MM.1S (cell line): ENCODE results near the gene GNMT.

Experiments
- DNase-seq: peaks from one replicate; pipeline ENCODE4 v3.0.0-alpha.2; 2015
- H2AFZ ChIP-seq: fragments of 300-600 bp; sonication (generic); 2 replicates; pipeline ENCODE4 v1.6.0; 2016; ENCODE audit warnings: antibody characterized with exemption, low read length
- H3F3A ChIP-seq: fragments of 300-600 bp; sonication (generic); 2 replicates; pipeline ENCODE4 v1.6.1; 2016; ENCODE audit warnings: mild to moderate bottlenecking, antibody characterized with exemption, low read length, moderate library complexity, mixed read lengths; ENCODE audit not compliant: insufficient read depth
- H3K27ac ChIP-seq: fragments of 300-600 bp; sonication (generic); 2 replicates; pipeline ENCODE4 v1.5.1; 2016; ENCODE audit warnings: mild to moderate bottlenecking, low read length
- H3K27me3 ChIP-seq: fragments of 300-600 bp; sonication (generic); replicated peaks from 2 replicates; pipeline ENCODE4 v1.6.0; 2016; ENCODE audit warnings: low read length; ENCODE audit not compliant: insufficient read depth
- H3K36me3 ChIP-seq: fragments of 300-600 bp; sonication (generic); replicated peaks from 2 replicates; pipeline ENCODE4 v1.6.1; 2016; ENCODE audit warnings: mild to moderate bottlenecking, low read length, mixed read lengths; ENCODE audit not compliant: insufficient read depth
- H3K4me1 ChIP-seq: fragments of 300-600 bp; sonication (generic); 2 replicates; pipeline ENCODE4 v1.6.1; 2016; ENCODE audit warnings: low read length, mixed read lengths
- H3K4me2 ChIP-seq: fragments of 300-600 bp; sonication (generic); 2 replicates; pipeline ENCODE4 v1.6.0; 2016; ENCODE audit warnings: low read depth, low read length
- H3K4me3 ChIP-seq: fragments of 300-600 bp; sonication (generic); 2 replicates; pipeline ENCODE4 v1.5.1; 2016; ENCODE audit warnings: low read length, mixed read lengths
- H3K79me2 ChIP-seq: fragments of 300-600 bp; sonication (generic); 2 replicates; pipeline ENCODE4 v1.6.1; 2016; ENCODE audit warnings: mixed run types, low read length, mixed read lengths
- H3K9ac ChIP-seq: fragments of 300-600 bp; sonication (generic); 2 replicates; pipeline ENCODE4 v1.6.1; 2016; ENCODE audit warnings: low read length, mixed read lengths
- H3K9me2 ChIP-seq: fragments of 300-600 bp; sonication (generic); replicated peaks from 2 replicates; pipeline ENCODE4 v1.6.1; 2016; ENCODE audit warnings: mild to moderate bottlenecking, low read length, mixed read lengths; ENCODE audit not compliant: insufficient read depth
- H3K9me3 ChIP-seq: fragments of 300-600 bp; sonication (generic); replicated peaks from 2 replicates; pipeline ENCODE4 v1.6.1; 2016; ENCODE audit warnings: mild to moderate bottlenecking, low read length, mixed read lengths; ENCODE audit not compliant: insufficient read depth
- H4K20me1 ChIP-seq: fragments of 300-600 bp; sonication (generic); 2 replicates; pipeline ENCODE4 v1.6.1; 2016; ENCODE audit warnings: mild to moderate bottlenecking, low read length, moderate library complexity, mixed read lengths; ENCODE audit not compliant: insufficient read depth
- EZH2 ChIP-seq: fragments of 300-600 bp; sonication (generic); optimal IDR thresholded peaks from 2 replicates; pipeline ENCODE3; 2017; ENCODE audit warnings: low read depth, mild to moderate bottlenecking, antibody characterized with exemption, low read length, mixed read lengths
- EZH2phosphoT487 ChIP-seq: fragments of 300-600 bp; sonication (generic); IDR thresholded peaks from 2 replicates; pipeline ENCODE4 v1.6.1; 2018; ENCODE audit warnings: antibody characterized with exemption, low read length
- TF ChIP-seq, protein P1 (sequence below): fragments of 300-600 bp; sonication (generic); IDR thresholded peaks from 2 replicates; pipeline ENCODE4 v1.5.1; 2016; ENCODE audit warnings: antibody characterized with exemption, low read length, mixed read lengths

Gene GNMT

GRCh38 chr6:42988486-42989020, 28.0 kb downstream of the GNMT start:
- H3K9me3 ChIP-seq, result no peaks in the 10 kb centered on the region
- H3K27me3 ChIP-seq, result no peaks in the 10 kb centered on the region
- H3K4me1 ChIP-seq, result peaks cover 3% of the 10 kb centered on the region; the same call in 1 of the 2 replicates
- no peaks in the 10 kb centered on the region for H3K9me2 ChIP-seq
- H2AFZ ChIP-seq, result no peak overlapping the region
- H3K4me2 ChIP-seq, result no peak overlapping the region
- no peak overlapping the region for H3K9ac ChIP-seq
- H3F3A ChIP-seq, result no peaks in the 10 kb centered on the region
- no peaks in the 10 kb centered on the region for H4K20me1 ChIP-seq
- H3K36me3 ChIP-seq, result no peaks in the 10 kb centered on the region
- TF ChIP-seq EZH2, result no peak
- TF ChIP-seq, protein P1, sequence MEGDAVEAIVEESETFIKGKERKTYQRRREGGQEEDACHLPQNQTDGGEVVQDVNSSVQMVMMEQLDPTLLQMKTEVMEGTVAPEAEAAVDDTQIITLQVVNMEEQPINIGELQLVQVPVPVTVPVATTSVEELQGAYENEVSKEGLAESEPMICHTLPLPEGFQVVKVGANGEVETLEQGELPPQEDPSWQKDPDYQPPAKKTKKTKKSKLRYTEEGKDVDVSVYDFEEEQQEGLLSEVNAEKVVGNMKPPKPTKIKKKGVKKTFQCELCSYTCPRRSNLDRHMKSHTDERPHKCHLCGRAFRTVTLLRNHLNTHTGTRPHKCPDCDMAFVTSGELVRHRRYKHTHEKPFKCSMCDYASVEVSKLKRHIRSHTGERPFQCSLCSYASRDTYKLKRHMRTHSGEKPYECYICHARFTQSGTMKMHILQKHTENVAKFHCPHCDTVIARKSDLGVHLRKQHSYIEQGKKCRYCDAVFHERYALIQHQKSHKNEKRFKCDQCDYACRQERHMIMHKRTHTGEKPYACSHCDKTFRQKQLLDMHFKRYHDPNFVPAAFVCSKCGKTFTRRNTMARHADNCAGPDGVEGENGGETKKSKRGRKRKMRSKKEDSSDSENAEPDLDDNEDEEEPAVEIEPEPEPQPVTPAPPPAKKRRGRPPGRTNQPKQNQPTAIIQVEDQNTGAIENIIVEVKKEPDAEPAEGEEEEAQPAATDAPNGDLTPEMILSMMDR, result no peak
- no peak for TF ChIP-seq EZH2phosphoT487
- peaks cover 22% of the 10 kb centered on the region for H3K79me2 ChIP-seq
- H3K4me3 ChIP-seq, result no peak overlapping the region
- H3K27ac ChIP-seq, result no peak overlapping the region
- DNase-seq, result no peak

DNA sequence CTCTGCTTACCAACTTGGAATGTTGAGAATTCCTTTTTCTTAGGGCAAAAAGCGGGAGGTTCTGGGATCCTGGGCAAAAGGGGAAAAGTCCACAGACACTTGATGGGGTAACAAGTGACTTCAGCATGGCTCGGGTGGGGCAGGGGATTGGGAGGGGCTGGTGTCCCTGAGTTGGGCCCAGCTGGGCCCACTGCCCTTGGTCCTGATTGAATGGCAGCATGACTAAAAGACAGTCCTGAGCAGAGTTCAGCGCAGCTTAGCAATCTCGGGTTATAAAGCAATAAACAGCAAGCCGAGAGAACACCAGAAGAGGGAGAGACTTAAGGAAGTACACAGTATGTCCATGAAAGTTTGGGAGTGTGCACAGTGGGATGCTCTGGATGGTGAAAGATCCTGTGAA, 29.4 kb downstream of the GNMT start:
- TF ChIP-seq EZH2, result no peak
- TF ChIP-seq, protein P1, result no peak
- TF ChIP-seq EZH2phosphoT487, result no peak
- Histone ChIP-seq H3K27me3 (no peaks in the 10 kb centered on the region), H3K79me2 (peaks cover 18% of the 10 kb centered on the region), H4K20me1 (no peaks in the 10 kb centered on the region), H3K9me2 (no peaks in the 10 kb centered on the region), H3K9ac (no peak overlapping the region), H3K4me3 (no peak overlapping the region), H3K4me2 (no peak overlapping the region), H3K4me1 (no peaks in the 10 kb centered on the region), H2AFZ (no peak overlapping the region), H3F3A (no peaks in the 10 kb centered on the region), H3K36me3 (no peaks in the 10 kb centered on the region), H3K9me3 (no peaks in the 10 kb centered on the region), H3K27ac (no peak overlapping the region)
- DNase-seq, result no peak

DNA sequence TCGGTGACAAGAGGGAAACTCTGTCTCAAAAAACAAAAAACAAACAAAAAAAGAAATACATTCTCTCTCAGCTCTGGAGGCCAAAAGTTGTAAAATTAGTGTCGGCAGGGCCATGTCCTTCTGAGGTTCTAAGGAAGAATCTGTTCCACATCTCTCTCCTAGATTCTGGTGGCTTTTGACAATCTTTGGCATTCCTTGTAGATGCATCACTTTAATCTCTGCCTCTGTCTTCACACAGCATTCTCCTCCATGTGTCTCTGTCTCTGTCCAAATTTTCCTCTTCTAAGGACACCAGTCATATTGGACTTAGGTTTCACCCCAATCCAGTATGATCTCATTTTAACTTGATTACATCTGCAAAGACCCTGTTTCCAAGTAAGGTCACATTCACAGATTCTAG, 32.9 kb downstream of the GNMT start:
- H3K9me3 ChIP-seq, result no peaks in the 10 kb centered on the region
- no peak overlapping the region for H3K4me3 ChIP-seq
- TF ChIP-seq EZH2, result no peak
- TF ChIP-seq, protein P1, result no peak
- no peak for TF ChIP-seq EZH2phosphoT487
- H3K36me3 ChIP-seq, result no peaks in the 10 kb centered on the region
- no peak overlapping the region for H3K9ac ChIP-seq
- H3K27ac ChIP-seq, result no peak overlapping the region
- no peaks in the 10 kb centered on the region for H3K9me2 ChIP-seq
- no peaks in the 10 kb centered on the region for H3K79me2 ChIP-seq
- no peaks in the 10 kb centered on the region for H3K27me3 ChIP-seq
- H2AFZ ChIP-seq, result no peak overlapping the region
- no peak for DNase-seq
- no peak overlapping the region for H3K4me2 ChIP-seq
- H3F3A ChIP-seq, result no peaks in the 10 kb centered on the region; the same call in 1 of the 2 replicates
- H3K4me1 ChIP-seq, result no peaks in the 10 kb centered on the region
- H4K20me1 ChIP-seq, result no peaks in the 10 kb centered on the region
